C1 segment of cervical spinal cord (tissue), 14 donors: ENCODE results near the gene DNAJC18.
A peak's percentile ranks its signal among the peaks of the same experiment; 100 is the strongest.

Source experiments
- DNase-seq, 14 donors: peaks; one replicate each; lab custom pipeline; 2025; lab: John Stamatoyannopoulos, UW

Gene DNAJC18

GRCh38 chr5:139403787-139404483, 35.4 kb downstream of the DNAJC18 start, which contains the start of gene SPATA24:
Gene SPATA24 (minus strand): TSS chr5:139404089. CDS start chr5:139404060, 29 bp downstream.
- DNase-seq, result peak; percentile 82 to 100 (median 97)

GRCh38 chr5:139403418-139403786, 35.9 kb downstream of the DNAJC18 start:
- no peak for DNase-seq

- no peak for DNase-seq
These were observed 36.7 kb downstream of the DNAJC18 start for GRCh38 chr5:139402561-139403158.

DNA sequence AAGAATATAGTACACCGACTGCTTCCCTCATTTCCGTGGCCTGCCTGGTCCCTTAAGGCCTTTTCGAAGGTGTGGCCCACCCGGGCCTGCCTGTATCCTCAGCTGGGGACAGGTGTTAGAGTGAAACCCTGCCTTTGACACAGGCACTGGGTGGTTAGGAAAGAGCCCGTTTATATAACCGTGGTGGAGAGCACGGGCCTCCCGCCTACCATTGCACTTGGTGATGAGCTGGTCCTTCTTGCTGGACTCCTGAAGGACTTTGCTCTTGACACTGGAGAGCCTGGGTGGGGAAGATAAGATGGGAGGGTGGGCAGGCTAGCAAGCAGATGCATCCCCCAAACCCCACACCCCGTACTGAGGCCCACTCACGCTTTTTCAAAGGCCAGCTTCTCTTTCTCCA, 37.8 kb downstream of the DNAJC18 start:
- DNase-seq, result no peak

DNA sequence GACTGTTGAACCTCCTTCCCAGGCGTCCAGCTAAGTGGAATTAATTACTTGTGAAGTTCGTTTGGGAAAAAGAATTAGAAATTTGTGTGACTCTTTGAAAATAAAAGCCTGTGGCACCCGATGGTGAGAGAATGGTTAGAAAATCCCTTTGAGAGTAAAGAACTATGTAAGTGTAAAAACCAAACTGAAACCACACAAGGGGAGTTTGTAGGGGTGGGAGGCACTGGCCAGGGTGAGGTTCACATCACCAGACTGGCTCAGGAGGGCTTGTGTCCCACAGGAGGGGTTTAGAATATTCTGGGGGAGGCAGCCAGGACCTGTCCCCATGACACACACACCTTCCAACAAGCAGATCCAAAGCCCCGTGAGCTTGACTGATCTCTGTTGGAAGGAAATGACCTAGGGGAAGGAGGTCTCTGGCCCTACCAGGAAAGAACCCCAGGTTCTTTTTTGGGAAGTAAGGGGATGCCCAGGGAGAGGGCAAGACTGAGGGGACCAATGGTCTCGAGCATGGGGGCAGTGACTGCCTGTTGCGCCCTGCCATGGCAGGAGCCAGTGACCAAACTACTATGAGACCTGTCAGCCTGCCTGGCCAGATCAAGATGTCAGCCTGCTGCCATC, 39.7 kb downstream of the DNAJC18 start:
- no peak for DNase-seq

DNA sequence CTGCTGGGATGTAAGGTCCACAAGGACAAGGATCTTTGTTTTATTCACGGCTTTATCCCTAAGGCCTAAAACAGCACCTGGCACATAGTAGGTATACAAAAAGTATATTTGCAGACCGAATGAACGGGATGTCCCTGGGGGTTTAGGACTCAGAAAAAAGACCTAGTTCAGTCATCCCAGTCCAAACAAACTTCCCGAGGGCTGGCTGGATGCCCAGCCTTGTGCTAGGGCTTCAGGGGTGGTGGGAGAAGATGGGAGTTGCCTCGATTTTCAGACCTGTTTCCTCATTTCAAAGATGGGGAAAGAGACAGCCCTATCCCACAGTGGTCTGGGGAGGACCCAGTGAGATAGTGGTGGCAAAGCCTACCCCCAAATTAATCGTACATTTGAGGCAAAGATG, 41.4 kb downstream of the DNAJC18 start:
- no peak for DNase-seq

DNA sequence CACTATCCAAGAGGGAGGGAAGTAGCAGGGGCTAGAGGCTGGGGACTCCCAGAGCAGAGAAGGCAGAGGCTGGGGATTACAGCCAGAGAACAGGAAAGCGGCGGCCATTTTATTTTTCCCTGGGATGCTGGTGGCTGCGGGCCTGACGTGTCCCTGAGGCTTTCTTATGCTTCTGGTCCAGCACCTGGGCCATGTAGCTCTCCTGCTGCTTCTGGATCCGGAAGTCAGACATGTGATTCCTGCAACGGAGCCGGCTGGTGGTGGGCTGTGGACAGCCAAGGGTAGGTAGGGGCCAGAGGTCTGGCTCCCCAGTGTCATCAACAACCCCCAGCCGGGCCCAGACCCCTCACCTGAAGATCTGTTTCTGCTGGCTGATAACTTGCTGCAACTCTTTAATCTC, 42.6 kb downstream of the DNAJC18 start:
- no peak for DNase-seq

- DNase-seq, result peak in 1 of 14 donors; percentile 15
These were observed 43.3 kb downstream of the DNAJC18 start for GRCh38 chr5:139395844-139396640.

DNA sequence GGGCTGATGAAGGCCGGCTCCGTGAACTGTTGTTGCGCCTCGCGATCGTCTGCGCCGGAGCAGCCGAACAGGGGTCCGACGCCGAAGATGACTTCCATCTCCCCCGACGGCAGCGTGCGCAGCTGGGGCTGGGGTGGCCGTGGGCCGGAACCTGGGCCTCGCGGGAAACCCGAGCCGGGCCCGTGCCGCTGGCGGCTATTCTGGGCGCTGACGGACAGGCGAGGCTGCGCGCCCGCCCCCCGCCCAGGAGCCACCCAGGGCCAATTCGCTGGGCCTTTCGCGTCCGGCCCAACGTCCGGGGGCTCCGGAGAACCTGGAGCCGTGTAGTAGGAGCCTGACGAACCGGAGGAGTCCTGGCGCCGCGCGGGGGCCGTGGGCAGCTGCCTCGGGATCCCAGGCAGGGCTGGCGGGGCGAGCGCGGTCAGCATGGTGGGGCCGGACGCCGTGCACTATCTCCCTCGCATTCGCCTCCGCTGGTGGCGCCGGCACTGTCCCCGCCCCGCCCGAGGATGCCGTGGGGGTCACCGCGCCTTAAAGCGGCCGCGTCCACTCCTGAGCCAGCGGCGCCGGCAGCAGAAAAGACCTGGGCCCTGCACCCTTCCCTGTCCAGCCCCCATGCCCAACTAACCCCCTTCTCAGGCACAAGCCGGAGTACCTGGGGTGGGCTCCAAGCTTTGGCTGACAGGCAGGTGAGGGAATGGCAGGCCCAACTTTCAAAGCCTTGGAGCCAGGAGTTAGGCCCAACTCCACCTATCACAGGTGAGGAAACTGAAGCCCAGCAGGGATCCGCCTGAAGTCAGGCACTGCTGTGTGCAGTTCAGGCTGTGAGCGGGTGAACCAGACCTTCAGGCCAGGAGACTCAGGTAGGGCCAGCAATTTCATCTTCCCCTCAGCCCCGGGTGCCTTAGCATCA, 44.4 kb downstream of the DNAJC18 start, which contains the start of gene PROB1:
TSS of gene PROB1 (minus strand) at position 451 of the 913 bp plus-strand sequence. CDS start at position 428, 23 bp downstream.
- peak in 1 of 14 donors; percentile 51 for DNase-seq

- peak in 3 of 14 donors; percentile 18 to 35 (median 28) for DNase-seq
These were observed 45.1 kb downstream of the DNAJC18 start for GRCh38 chr5:139394123-139394653.

DNA sequence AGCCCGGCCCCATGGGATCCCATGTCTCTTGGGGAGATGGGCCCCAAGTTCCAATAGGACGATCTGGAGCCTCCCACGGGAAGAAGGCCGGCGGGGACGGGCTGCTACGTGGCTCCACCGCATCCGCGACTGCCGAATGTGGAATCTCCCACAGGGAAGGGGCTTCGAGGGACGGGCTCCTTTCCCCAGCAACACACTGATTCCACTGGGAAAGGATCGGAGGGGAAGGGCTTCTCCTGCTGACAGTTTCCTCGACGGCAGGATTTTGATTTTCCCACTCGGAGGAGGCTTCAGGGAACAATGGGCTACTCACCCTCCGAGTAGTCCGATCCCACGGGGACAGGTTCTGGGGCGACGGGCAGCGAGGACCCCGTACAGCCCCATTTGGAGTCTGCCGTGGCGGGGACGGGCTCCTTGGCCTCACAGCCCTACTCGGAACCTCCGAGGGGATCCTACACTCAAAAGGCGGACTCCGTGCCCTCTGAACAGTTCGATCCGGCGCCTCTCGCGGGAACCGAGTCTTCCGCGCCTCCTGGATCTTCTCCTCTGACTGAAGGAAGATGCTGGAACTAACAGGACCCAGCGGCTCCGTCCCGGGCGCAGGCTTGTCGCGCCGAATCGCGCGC, 45.7 kb downstream of the DNAJC18 start:
- no peak for DNase-seq

DNA sequence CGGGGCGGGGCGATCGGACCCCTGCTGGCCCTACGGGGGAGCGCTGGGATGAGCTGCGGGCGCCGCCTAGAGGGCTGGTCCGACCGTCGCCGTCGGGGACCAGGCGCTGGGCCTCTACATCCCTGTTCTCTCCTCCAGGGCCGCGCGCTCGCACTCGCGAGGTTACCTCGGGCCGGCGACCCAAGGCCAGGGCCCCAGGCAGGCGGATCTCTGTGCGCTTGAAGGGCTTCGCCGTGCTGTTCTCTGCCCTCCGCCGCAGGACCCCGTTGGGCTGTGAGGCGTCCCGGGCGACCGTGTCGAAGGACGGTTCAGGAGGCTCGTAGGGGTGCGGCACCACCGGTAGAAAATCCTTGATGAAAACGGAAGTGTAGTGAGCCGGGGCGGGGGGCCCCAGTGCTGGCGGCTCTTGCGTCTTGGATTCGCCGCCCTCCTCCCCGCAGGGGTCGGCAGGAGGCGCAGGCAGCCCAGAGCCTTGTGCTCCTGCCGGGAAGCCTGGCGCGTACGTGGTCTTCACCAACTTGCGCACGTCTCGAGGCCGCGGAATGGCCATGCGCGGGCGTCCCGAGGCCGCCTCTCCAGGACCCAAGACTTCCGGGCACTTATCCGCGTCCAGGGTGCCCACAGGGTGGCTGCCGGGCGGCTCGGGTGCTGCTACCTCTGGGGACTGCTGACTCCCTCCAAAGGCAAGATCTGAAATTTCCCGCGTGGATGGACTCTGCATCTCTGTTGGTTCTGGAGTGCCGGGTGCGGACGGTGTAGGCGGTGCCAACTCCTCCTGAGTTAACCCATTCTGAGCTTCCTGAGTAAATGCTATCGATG, 46.4 kb downstream of the DNAJC18 start:
- DNase-seq, result no peak

DNA sequence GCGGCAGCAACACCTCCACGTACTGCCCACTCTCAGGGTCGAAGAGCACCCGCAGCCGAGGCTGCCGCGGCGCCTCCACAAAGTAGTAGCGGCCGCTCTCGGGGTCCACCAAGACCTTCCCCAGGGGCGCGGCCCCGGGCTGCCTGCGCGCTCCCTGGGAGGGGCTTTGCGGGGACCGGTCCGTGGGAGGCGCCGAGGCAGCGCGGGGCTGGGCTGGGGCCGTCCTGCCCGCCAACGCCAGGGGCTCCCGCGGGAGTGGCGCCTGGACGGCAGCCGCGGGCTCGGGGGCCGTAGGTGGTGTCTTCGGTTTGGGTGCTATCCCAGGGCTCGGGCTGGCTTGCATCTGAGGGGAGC, 47.0 kb downstream of the DNAJC18 start:
- DNase-seq, result no peak

- DNase-seq, result no peak
These were observed 47.6 kb downstream of the DNAJC18 start for GRCh38 chr5:139391570-139392323.

DNA sequence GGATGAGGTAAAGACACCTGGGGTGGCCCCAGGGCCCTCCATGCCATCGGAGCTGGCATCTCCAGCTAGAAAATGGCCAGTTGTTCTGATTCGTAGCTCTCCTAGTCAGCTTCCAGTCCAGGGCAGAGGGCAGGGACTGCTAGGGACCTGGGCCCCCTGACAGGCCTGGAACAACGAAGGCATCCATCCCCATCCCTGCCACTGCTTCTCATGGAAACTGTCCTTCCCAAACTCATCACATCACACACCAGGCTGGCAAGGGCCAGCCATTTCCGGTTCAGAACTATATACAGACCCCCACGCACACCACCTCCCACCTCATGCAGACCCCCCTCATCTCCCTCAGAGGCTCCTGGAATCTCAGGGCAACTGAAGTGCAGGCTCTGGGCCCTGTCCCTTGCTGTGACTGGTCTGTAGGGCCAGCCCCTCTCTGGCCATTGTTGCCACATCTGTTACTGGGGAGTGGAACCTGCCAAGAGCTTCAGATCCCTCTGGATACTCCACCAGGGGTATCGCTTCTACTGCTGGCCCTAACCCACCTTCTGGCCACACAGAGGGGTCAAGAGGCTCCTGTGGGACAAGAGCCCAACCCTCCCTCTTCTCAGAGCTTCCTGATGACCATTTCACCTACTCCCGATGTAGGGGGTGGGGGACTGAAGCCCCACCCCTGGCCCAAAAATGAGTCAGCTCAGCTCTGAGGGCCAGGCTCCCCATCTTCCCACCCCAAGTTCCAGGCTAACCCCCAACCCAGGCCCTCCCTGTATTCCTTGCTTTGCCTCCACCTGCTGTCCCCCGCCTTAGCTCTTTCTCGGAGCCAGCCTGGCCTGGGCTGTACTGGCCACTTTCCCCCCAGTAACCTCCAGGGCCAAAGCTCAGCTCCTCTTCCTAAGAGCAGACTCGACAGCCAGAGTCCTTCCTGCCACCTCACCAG, 48.4 kb downstream of the DNAJC18 start:
- no peak for DNase-seq

- no peak for DNase-seq
These were observed 49.4 kb downstream of the DNAJC18 start, which contains the start of gene MZB1 for GRCh38 chr5:139389701-139390638. Gene MZB1 (minus strand): TSS chr5:139389913. CDS start chr5:139389856, 57 bp downstream.
